Breast epithelium (tissue), 3 donors: Measurements from ENCODE around the gene FGF10.

ENCODE experiments used
- CTCF ChIP-seq, 3 donors: fragments of 450-650 bp; IDR thresholded peaks; one replicate each; pipeline ENCODE4 v1.5.1; 2016 to 2017; ENCODE audit warnings: antibody characterized with exemption in 3 of 3, mild to moderate bottlenecking in 3 of 3, moderate library complexity in 3 of 3
- POLR2A ChIP-seq: fragments of 450-650 bp; IDR thresholded peaks from one replicate; pipeline ENCODE4 v1.6.1; 2016; ENCODE audit warnings: antibody characterized with exemption, mild to moderate bottlenecking, moderate library complexity
- POLR2AphosphoS5 ChIP-seq, 3 donors: sonication (generic); formaldehyde crosslinking; IDR thresholded peaks; one replicate each; pipeline ENCODE4 v1.6.1; 2017; ENCODE audit warnings: antibody characterized with exemption in 3 of 3

GRCh38 chr5:44278469-44278868 is 110.8 kb downstream of the FGF10 start:
- TF ChIP-seq CTCF (IDR thresholded peaks at IDR 0.05) (no peak), POLR2A (no peak), POLR2AphosphoS5 (IDR thresholded peaks at IDR 0.05) (no peak)
